CD4-positive, CD25-positive, alpha-beta regulatory T cell (primary cell): ENCODE results near the gene HCN1. TPM values are rescaled to one million over a fixed set of nuclear protein-coding genes. Genes with fewer than 3 reads are reported as not detected.

ENCODE experiments used
- ATAC-seq, 2 donors: fragments of 150-1000 bp; cut with Tn5 transposase; one replicate each; pipeline ENCODE4 v1.10.0; 2021; ENCODE audit warnings: low read depth in 2 of 2, moderate number of reproducible peaks in 2 of 2, moderate library complexity in 1 of 2
- DNase-seq, 3 donors: peaks; one replicate each; pipeline versions ENCODE4 v3.0.0 to v3.0.0-alpha.2; 2012 to 2022; ENCODE audit warnings: mixed read lengths in 1 of 3
- H3K27ac ChIP-seq: one replicate; pipeline ENCODE4 v1.7.0; 2013; ENCODE audit warnings: mild to moderate bottlenecking, low read length; ENCODE audit not compliant: insufficient read depth, poor library complexity, severe bottlenecking
- H3K27me3 ChIP-seq: one replicate; pipeline ENCODE4 v1.7.0; 2013; ENCODE audit warnings: low read length; ENCODE audit not compliant: control insufficient read depth, insufficient read depth
- H3K36me3 ChIP-seq: one replicate; pipeline ENCODE4 v1.7.0; 2013; ENCODE audit warnings: mild to moderate bottlenecking, low read length, moderate library complexity; ENCODE audit not compliant: control insufficient read depth, insufficient read depth
- H3K4me1 ChIP-seq: 2 replicates; pipeline ENCODE4 v1.7.0; 2013; ENCODE audit warnings: mild to moderate bottlenecking, low read length; ENCODE audit not compliant: insufficient read depth, control insufficient read depth, poor library complexity, severe bottlenecking
- H3K4me3 ChIP-seq: one replicate; pipeline ENCODE4 v1.7.0; 2013; ENCODE audit warnings: low read depth, mild to moderate bottlenecking, low read length, moderate library complexity
- H3K9me3 ChIP-seq, 2 experiments: 1 replicate in 1 of 2; 2 replicates in 1 of 2; pipeline ENCODE4 v1.7.0; 2013; ENCODE audit warnings: low read length in 2 of 2, mild to moderate bottlenecking in 1 of 2, moderate library complexity in 1 of 2; ENCODE audit not compliant: control insufficient read depth in 2 of 2
- H3K27ac Mint-ChIP-seq, 3 donors: one replicate each; pipeline ENCODE4 v1.8.0; 2020 to 2022; ENCODE audit warnings: mild to moderate bottlenecking in 3 of 3, mixed read lengths in 3 of 3, moderate library complexity in 2 of 3
- H3K27me3 Mint-ChIP-seq: one replicate; pipeline ENCODE4 v1.8.0; 2022; ENCODE audit warnings: mild to moderate bottlenecking, mixed read lengths
- H3K36me3 Mint-ChIP-seq: one replicate; pipeline ENCODE4 v1.8.0; 2020; ENCODE audit warnings: mixed read lengths
- H3K4me1 Mint-ChIP-seq, 4 donors: one replicate each; pipeline ENCODE4 v1.8.0; 2020 to 2022; ENCODE audit warnings: mixed read lengths in 4 of 4, mild to moderate bottlenecking in 1 of 4
- H3K4me3 Mint-ChIP-seq, 4 donors: one replicate each; pipeline ENCODE4 v1.8.0; 2020 to 2022; ENCODE audit warnings: mild to moderate bottlenecking in 4 of 4, mixed read lengths in 4 of 4, moderate library complexity in 3 of 4
- H3K9me3 Mint-ChIP-seq, 7 donors: one replicate each; pipeline ENCODE4 v1.8.0; 2020 to 2022; ENCODE audit warnings: mixed read lengths in 7 of 7, mild to moderate bottlenecking in 3 of 7, moderate library complexity in 2 of 7
- polyA plus RNA-seq, 4 donors: library from polyadenylated mRNA; unstranded; fragments of 300-500 nt; fragmentation: Illumina TruSeq; gene quantifications; one replicate each; pipeline ENCODE4 v1.2.3, GENCODE V29; 2021
- total RNA-seq: library from RNA; stranded (reverse); gene quantifications from one replicate; pipeline ENCODE4 v1.2.3, GENCODE V29; 2022

Gene HCN1
- total and polyA plus RNA-seq, 5 donors from 2014 or later: not detected

DNA sequence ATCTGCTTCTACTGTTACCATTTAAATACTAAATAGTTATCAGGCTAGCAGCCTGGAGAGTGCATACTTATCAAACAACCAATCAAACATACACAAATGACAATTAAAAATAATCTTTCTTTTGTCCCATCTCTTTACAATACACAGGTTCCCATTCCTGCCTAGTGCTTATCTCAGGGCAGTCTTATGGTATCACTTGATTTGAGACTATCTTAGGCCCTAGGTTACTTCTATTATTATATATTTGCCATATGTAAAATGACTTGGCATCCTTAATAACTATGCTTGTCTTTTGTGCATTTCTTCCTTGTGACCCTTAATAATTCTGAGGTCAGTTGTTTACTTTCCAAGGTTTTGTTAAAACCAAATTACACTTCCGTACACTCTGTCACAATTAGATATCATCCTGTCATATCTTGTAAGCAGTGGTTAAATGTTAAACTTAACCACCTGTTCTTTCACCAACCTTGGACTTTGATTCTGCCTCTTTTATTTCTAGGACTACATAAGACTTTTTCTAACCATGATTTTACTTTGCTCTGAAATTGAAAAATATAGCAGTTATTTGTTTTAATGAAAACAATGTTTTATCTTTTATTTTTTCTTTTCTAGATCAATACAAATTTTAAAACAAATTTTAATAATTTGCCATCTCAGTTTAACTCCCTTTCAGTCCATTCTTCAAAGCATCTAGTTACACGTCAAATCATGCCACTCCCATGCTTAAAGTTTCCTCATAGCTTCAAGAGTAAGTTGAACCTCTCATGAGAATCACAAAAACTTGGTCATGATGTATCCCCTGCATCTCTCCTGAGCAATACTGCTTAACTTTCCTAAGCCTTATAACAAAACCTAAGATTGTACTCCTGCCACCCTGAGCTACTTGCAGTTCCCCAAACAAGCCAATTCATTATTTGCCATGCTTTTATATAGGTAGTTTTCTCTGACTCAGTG lies 281.3 kb downstream of the HCN1 start:
- Mint-ChIP-seq H3K36me3 (no peaks in the 10 kb centered on the region), H3K4me1 (no peaks in the 10 kb centered on the region), H3K27me3 (no peaks in the 10 kb centered on the region), H3K4me3 (no peak overlapping the region), H3K9me3 (peaks cover 3 to 15% (median 5%) of the 10 kb centered on the region in 7 donors), H3K27ac (no peak overlapping the region)
- Histone ChIP-seq H3K27me3 (no peaks in the 10 kb centered on the region), H3K4me1 (no peaks in the 10 kb centered on the region), H3K36me3 (no peaks in the 10 kb centered on the region), H3K27ac (no peak overlapping the region), H3K4me3 (no peak overlapping the region), H3K9me3 (peaks cover 0 to 11% of the 10 kb centered on the region in 2 experiments)
- DNase-seq (no peak), ATAC-seq (no peak)

DNA sequence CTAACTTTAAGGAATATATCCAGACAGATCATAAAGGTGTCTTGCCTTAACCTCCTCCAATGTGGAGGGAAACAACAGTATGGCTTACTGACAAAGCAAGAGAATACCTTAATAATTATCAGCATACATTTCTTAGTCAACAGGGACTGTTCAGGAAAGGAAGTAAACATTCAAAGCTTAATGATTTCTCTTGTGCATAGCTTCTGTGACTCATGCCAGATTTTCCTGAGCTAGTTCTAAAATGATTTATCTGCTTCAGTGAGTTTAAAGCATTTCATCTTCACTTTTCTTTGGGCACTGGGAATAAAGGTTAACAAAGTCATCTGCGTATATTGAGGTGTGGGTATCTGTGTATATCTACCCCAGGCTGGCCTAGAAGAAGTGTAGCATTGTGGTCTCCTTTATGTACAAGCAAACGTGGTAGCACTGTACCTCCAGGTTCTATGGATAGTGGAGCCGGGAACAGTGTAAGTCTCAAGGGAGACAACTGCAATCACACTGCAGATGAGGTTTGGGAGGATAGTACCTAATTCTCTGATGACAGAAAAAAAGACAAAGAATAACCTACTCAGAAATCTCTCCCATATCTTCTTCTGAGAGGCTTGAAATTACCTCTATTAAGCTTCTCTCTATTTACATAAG lies 284.1 kb downstream of the HCN1 start:
- peaks cover 0 to 11% of the 10 kb centered on the region in 2 experiments for H3K9me3 ChIP-seq
- no peaks in the 10 kb centered on the region for H3K4me1 ChIP-seq
- no peaks in the 10 kb centered on the region for H3K27me3 ChIP-seq
- Mint-ChIP-seq H3K27me3 (no peaks in the 10 kb centered on the region), H3K4me3 (no peak overlapping the region), H3K36me3 (no peaks in the 10 kb centered on the region), H3K9me3 (peaks cover 3 to 15% (median 5%) of the 10 kb centered on the region in 7 donors), H3K27ac (no peak overlapping the region), H3K4me1 (no peaks in the 10 kb centered on the region)
- no peaks in the 10 kb centered on the region for H3K36me3 ChIP-seq
- no peak for ATAC-seq
- no peak overlapping the region for H3K4me3 ChIP-seq
- no peak for DNase-seq
- no peak overlapping the region for H3K27ac ChIP-seq

DNA sequence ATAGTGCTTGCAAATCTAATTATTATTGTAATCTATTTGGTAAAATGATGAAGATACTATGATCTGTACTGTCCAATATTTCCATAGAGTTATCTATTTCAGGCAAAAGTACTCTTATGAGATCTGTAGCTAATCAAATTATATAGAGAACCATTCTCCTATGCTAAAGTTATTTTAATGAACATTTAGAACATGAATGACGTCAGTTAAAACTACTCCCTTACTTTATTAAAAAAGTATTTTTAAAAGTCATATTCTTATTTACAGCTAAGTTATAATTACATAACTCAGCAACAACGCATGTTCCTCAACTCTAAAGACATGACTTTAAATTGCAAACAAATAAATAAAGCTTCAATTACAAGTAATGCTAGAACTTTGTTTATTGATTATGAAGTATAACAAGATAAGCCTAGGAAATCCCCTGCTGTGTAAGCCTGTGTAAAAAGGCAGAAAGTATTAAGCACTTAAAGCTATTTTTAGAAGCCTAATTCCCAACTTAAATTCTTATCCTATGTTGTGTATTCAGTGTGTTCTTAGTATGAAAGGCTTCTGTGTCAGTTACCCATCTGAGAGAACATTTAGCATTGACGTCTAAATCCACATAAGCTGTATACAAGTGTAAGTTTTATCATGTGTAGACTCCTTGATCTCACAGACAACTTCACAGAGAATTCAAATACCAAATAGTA lies 285.7 kb downstream of the HCN1 start:
- no peaks in the 10 kb centered on the region for H3K4me1 ChIP-seq
- no peak overlapping the region for H3K4me3 ChIP-seq
- H3K9me3 Mint-ChIP-seq: peaks cover 2 to 12% (median 5%) of the 10 kb centered on the region in 7 donors
- H3K27ac ChIP-seq: no peak overlapping the region
- no peaks in the 10 kb centered on the region for H3K27me3 ChIP-seq
- no peaks in the 10 kb centered on the region for H3K36me3 ChIP-seq
- H3K27me3 Mint-ChIP-seq: no peaks in the 10 kb centered on the region
- no peaks in the 10 kb centered on the region for H3K36me3 Mint-ChIP-seq
- no peak for ATAC-seq
- no peak for DNase-seq
- H3K27ac Mint-ChIP-seq: no peak overlapping the region
- no peaks in the 10 kb centered on the region for H3K4me1 Mint-ChIP-seq
- no peak overlapping the region for H3K4me3 Mint-ChIP-seq
- H3K9me3 ChIP-seq: peaks cover 0 to 11% of the 10 kb centered on the region in 2 experiments

DNA sequence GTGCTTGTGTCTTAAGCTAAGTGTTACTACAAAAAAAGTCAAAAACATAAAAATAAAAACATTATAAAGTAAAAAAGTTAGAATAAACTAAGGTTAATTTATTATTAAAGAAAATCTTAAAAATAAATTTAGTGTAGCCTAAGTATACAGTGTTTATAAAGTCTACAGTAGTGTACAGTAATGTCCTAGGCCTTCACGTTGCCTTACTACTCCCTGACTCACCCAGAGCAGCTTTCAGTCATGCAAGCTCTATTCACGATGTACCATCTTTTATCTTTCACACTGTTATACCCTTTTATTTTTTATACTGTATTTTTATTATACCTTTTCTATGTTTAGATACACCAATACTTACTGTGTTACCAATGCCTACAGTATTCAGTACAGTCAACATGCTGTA lies 288.1 kb downstream of the HCN1 start:
- peaks cover 0 to 9% (median 5%) of the 10 kb centered on the region in 7 donors for H3K9me3 Mint-ChIP-seq

DNA sequence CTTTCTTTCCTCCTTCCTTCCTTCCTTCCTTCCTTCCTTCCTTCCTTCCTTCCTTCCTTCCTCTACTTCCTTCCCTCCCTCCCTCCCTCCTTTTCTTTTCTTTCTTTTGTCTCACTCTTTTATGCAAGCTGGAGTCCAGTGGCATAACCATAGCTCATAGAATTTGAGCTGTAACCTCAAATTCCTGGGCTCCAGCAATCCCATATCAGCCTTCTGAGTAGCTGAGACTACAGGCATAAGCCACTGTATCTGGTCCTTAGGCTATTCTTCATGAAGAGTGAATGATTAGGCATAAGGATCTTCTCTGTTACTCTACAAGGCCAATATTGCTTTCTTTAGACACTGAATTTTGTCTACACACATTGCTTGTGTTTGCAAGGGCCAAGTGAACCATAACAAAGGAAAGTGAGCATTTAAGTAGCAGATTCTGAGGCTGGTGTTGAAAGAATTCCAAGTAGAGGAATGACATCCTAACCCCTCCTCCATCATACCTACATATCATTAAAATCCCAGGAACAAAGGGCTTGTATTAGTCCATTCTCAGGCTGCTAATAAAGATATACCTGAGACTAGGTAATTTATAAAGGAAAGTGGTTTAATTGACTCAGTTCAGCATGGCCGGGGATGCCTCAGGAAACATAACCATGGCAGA lies 293.2 kb downstream of the HCN1 start:
- Mint-ChIP-seq H3K27ac (no peak overlapping the region), H3K4me3 (no peak overlapping the region), H3K9me3 (peaks cover 0 to 7% (median 2%) of the 10 kb centered on the region in 7 donors), H3K4me1 (no peaks in the 10 kb centered on the region), H3K27me3 (no peaks in the 10 kb centered on the region), H3K36me3 (no peaks in the 10 kb centered on the region)
- DNase-seq (no peak), ATAC-seq (no peak)
- Histone ChIP-seq H3K36me3 (no peaks in the 10 kb centered on the region), H3K4me3 (no peak overlapping the region), H3K27me3 (no peaks in the 10 kb centered on the region), H3K4me1 (no peaks in the 10 kb centered on the region), H3K9me3 (no peaks in the 10 kb centered on the region), H3K27ac (no peak overlapping the region)

More for the DNA sequence above, 288.1 kb downstream of the HCN1 start:
- no peaks in the 10 kb centered on the region for H3K27me3 Mint-ChIP-seq
- ATAC-seq (no peak), DNase-seq (no peak)
- Histone ChIP-seq H3K27ac (no peak overlapping the region), H3K4me3 (no peak overlapping the region), H3K4me1 (no peaks in the 10 kb centered on the region), H3K27me3 (no peaks in the 10 kb centered on the region), H3K9me3 (peaks cover 0 to 11% of the 10 kb centered on the region in 2 experiments), H3K36me3 (no peaks in the 10 kb centered on the region)
- no peaks in the 10 kb centered on the region for H3K36me3 Mint-ChIP-seq
- H3K4me1 Mint-ChIP-seq: no peaks in the 10 kb centered on the region
- H3K4me3 Mint-ChIP-seq: no peak overlapping the region
- no peak overlapping the region for H3K27ac Mint-ChIP-seq

DNA sequence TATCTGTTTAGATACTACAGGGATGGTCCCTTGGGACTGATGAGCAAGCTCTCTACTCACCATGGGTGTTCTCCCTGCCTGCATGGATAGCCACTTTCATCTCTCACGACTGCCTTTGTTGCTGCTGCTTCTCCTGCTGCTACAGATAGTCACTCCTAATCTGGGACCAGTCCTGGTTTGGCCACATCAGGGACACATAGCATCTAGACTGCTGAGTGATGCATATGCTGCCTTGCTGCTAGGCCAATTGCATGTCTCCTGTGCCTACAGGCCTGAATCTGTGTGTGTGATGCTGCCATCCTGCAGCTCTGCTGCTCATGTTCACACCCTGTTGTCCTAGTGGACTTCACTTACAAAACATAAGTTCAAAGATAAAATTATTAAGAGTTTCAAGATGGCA lies 297.1 kb downstream of the HCN1 start:
- DNase-seq (no peak), ATAC-seq (no peak)
- no peaks in the 10 kb centered on the region for H3K27me3 Mint-ChIP-seq
- no peaks in the 10 kb centered on the region for H3K9me3 ChIP-seq
- H3K27ac ChIP-seq: no peak overlapping the region
- H3K4me1 ChIP-seq: no peaks in the 10 kb centered on the region
- no peak overlapping the region for H3K27ac Mint-ChIP-seq
- no peaks in the 10 kb centered on the region for H3K36me3 Mint-ChIP-seq
- no peaks in the 10 kb centered on the region for H3K36me3 ChIP-seq
- H3K27me3 ChIP-seq: no peaks in the 10 kb centered on the region
- no peak overlapping the region for H3K4me3 ChIP-seq
- peaks cover 0 to 8% (median 2%) of the 10 kb centered on the region in 7 donors for H3K9me3 Mint-ChIP-seq
- H3K4me3 Mint-ChIP-seq: no peak overlapping the region
- H3K4me1 Mint-ChIP-seq: no peaks in the 10 kb centered on the region

DNA sequence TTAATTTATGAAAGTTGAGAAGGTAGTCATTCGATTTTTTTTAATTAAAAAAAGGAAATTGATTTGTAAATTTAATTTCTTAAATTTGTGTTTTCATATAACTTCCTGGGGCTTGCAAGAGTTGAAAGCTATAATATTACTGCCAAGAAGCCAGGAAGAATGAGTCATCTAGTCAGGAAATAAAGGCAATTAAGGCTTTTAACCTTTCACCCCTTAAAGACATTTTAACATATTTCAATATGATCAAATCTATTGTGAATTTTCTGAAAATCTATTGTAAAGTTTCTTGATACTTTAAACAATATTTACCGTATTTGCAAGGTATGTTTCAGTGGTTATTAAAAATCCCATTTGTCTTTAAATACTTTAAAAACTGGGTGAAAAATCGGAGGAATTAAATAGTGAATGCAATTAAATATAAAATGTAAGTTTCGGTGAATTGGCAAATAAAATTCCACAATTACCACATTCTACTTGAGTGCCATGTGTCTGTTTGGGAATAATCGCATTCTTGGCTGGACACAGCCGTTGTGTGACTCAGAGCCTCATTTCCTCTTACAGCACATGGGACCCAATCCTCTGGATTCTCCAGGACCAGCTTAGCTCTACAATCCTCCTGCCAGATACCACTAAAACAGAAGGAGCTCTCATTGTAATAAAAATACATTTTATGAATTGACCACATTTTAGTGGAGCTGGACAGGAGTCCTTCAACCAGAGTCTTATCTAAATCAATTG lies 310.7 kb downstream of the HCN1 start:
- Mint-ChIP-seq H3K9me3 (peaks cover 2 to 34% (median 8%) of the 10 kb centered on the region in 7 donors), H3K27me3 (no peaks in the 10 kb centered on the region), H3K4me3 (no peak overlapping the region), H3K4me1 (no peaks in the 10 kb centered on the region), H3K27ac (no peak overlapping the region), H3K36me3 (no peaks in the 10 kb centered on the region)
- DNase-seq: no peak
- Histone ChIP-seq H3K9me3 (peaks cover 0 to 4% of the 10 kb centered on the region in 2 experiments), H3K27me3 (no peaks in the 10 kb centered on the region), H3K36me3 (no peaks in the 10 kb centered on the region), H3K4me3 (no peak overlapping the region), H3K4me1 (no peaks in the 10 kb centered on the region), H3K27ac (no peak overlapping the region)
- ATAC-seq: no peak
